WTC11 (cell line): ENCODE results near the gene NPTN.

Experiments
- CREB1 ChIP-seq: sonication (generic); formaldehyde crosslinking; IDR thresholded peaks from 2 replicates; pipeline ENCODE4 v1.8.0; 2023; ENCODE audit warnings: mild to moderate bottlenecking, missing genetic modification reagents
- ELF4 ChIP-seq: sonication (generic); formaldehyde crosslinking; IDR thresholded peaks from 2 replicates; pipeline ENCODE4 v1.8.1; 2022; ENCODE audit warnings: low read depth, mild to moderate bottlenecking, moderate library complexity, missing genetic modification reagents
- ETV6 ChIP-seq: sonication (generic); formaldehyde crosslinking; IDR thresholded peaks from 2 replicates; pipeline ENCODE4 v1.8.1; 2022; ENCODE audit warnings: mild to moderate bottlenecking, missing genetic modification reagents
- FOXJ3 ChIP-seq: sonication (generic); formaldehyde crosslinking; IDR thresholded peaks from 2 replicates; pipeline ENCODE4 v1.9.0; 2021; ENCODE audit warnings: missing genetic modification reagents, mild to moderate bottlenecking, borderline replicate concordance
- IRF2 ChIP-seq: sonication (generic); formaldehyde crosslinking; IDR thresholded peaks from 2 replicates; pipeline ENCODE4 v1.8.0; 2022; ENCODE audit warnings: low read depth, missing genetic modification reagents, borderline replicate concordance
- NFE2L1 ChIP-seq: sonication (generic); formaldehyde crosslinking; IDR thresholded peaks from 2 replicates; pipeline ENCODE4 v1.8.1; 2023; ENCODE audit warnings: missing genetic modification reagents
- NFYB ChIP-seq: sonication (generic); formaldehyde crosslinking; conservative IDR thresholded peaks from 2 replicates; pipeline ENCODE4 v1.8.0; 2022; ENCODE audit warnings: low read depth, missing genetic modification reagents
- NR3C1 ChIP-seq: sonication (generic); formaldehyde crosslinking; conservative IDR thresholded peaks from 2 replicates; pipeline ENCODE4 v1.8.1; 2023; ENCODE audit warnings: low read depth, mild to moderate bottlenecking, missing genetic modification reagents
- TCF7 ChIP-seq: sonication (generic); formaldehyde crosslinking; IDR thresholded peaks from 2 replicates; pipeline ENCODE4 v1.8.0; 2022; ENCODE audit warnings: mild to moderate bottlenecking, low read depth, missing genetic modification reagents, moderate library complexity
- ZNF121 ChIP-seq: sonication (generic); formaldehyde crosslinking; IDR thresholded peaks from 2 replicates; pipeline ENCODE4 v1.8.0; 2023; ENCODE audit warnings: missing genetic modification reagents
- ZNF317 ChIP-seq: sonication (generic); formaldehyde crosslinking; IDR thresholded peaks from 2 replicates; pipeline ENCODE4 v1.8.1; 2023; ENCODE audit warnings: low read depth, mild to moderate bottlenecking, moderate library complexity, missing genetic modification reagents, borderline replicate concordance
- ZNF423 ChIP-seq: fragments of 250-450 bp; sonication (Bioruptor Pico); IDR thresholded peaks from 2 replicates; pipeline ENCODE4 v2.1.2; 2022; ENCODE audit warnings: mild to moderate bottlenecking, moderate library complexity
- TF ChIP-seq, protein P1 (sequence below): fragments of 200-600 bp; IDR thresholded peaks from 2 replicates; pipeline ENCODE4 v1.8.0; 2022; ENCODE audit warnings: antibody characterized with exemption
- TF ChIP-seq, protein P2 (sequence below): sonication (generic); formaldehyde crosslinking; IDR thresholded peaks from 2 replicates; pipeline ENCODE4 v1.8.0; 2022; ENCODE audit warnings: mild to moderate bottlenecking, missing genetic modification reagents

- TF ChIP-seq, protein P1, sequence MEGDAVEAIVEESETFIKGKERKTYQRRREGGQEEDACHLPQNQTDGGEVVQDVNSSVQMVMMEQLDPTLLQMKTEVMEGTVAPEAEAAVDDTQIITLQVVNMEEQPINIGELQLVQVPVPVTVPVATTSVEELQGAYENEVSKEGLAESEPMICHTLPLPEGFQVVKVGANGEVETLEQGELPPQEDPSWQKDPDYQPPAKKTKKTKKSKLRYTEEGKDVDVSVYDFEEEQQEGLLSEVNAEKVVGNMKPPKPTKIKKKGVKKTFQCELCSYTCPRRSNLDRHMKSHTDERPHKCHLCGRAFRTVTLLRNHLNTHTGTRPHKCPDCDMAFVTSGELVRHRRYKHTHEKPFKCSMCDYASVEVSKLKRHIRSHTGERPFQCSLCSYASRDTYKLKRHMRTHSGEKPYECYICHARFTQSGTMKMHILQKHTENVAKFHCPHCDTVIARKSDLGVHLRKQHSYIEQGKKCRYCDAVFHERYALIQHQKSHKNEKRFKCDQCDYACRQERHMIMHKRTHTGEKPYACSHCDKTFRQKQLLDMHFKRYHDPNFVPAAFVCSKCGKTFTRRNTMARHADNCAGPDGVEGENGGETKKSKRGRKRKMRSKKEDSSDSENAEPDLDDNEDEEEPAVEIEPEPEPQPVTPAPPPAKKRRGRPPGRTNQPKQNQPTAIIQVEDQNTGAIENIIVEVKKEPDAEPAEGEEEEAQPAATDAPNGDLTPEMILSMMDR: no peak
- TF ChIP-seq ELF4 (CRISPR knock-in tag) (no peak), ZNF121 (CRISPR knock-in tag) (no peak), TCF7 (CRISPR knock-in tag) (no peak), CREB1 (no peak), NR3C1 (CRISPR knock-in tag) (no peak), ETV6 (CRISPR knock-in tag) (no peak), NFE2L1 (CRISPR knock-in tag) (no peak), FOXJ3 (no peak), NFYB (CRISPR knock-in tag) (no peak), ZNF317 (CRISPR knock-in tag) (no peak), IRF2 (CRISPR knock-in tag) (no peak), ZNF423 (CRISPR knock-in tag) (no peak)
- TF ChIP-seq, protein P2, sequence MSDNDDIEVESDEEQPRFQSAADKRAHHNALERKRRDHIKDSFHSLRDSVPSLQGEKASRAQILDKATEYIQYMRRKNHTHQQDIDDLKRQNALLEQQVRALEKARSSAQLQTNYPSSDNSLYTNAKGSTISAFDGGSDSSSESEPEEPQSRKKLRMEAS (CRISPR knock-in tag): no peak
Measured at GRCh38 chr15:73655724-73656123, 22.5 kb upstream of the NPTN start.
